ENCODE measurements around the gene SERPINB5. TPM values are rescaled to one million over a fixed set of nuclear protein-coding genes. Genes with fewer than 3 reads are reported as not detected.
A peak's percentile ranks its signal among the peaks of the same experiment; 100 is the strongest.

SERPINB5 gene
- total RNA-seq, 1 experiment from 2014 or later: 0.11 TPM

- peak; percentile 87 for DNase-seq (ENCODE audit: low spot score)
- BruUV-seq (replicated peaks): no TSS peak
- H3K9me3 ChIP-seq (ENCODE audit: low read depth, low read length, poor library complexity, severe bottlenecking): no peaks in the 10 kb centered on the region
- no peak overlapping the region for H3K4me3 ChIP-seq (ENCODE audit: low read depth, low read length, poor library complexity, severe bottlenecking)
- peak overlapping the region; percentile 71 for H3K27ac ChIP-seq (ENCODE audit: low read depth, low read length, poor library complexity, severe bottlenecking)
- TF ChIP-seq CTCF (conservative IDR thresholded peaks at IDR 0.05; ENCODE audit: low read depth, low read length) (peak; percentile 87), EZH2 (IDR thresholded peaks at IDR 0.05; ENCODE audit: borderline replicate concordance, low read depth, low read length, poor library complexity, severe bottlenecking) (no peak)
- H3K27me3 ChIP-seq (replicated peaks; ENCODE audit: insufficient read depth, low read depth, low read length, poor library complexity): no peaks in the 10 kb centered on the region
- peaks cover 19% of the 10 kb centered on the region for H3K4me1 ChIP-seq (ENCODE audit: insufficient read depth, low read length, poor library complexity, severe bottlenecking)
- ChIA-PET POLR2A (ENCODE audit: low non-redundant PET) (no interaction called here), CTCF (interaction anchor here (0.6 to 1.7 kb wide), 7 partner anchors 77 to 853 kb away, joined by 3 to 13 read pairs (median 6); no protein-coding TSS in a partner anchor)
- H3K36me3 ChIP-seq (ENCODE audit: insufficient read depth, low read length, poor library complexity, severe bottlenecking): no peaks in the 10 kb centered on the region
- intact Hi-C loops (cut with micrococcal nuclease; ENCODE audit: unreplicated experiment): loop anchor here (1.0 to 5.0 kb wide), 6 partner anchors 62 to 423 kb away; no protein-coding TSS in a partner anchor
These were observed 37.4 kb upstream of the SERPINB5 start for GRCh38 chr18:63439334-63439733.

- BruUV-seq (replicated peaks): no TSS peak
- POLR2A ChIA-PET (ENCODE audit: low non-redundant PET): no interaction called here
- no peak for DNase-seq (ENCODE audit: low spot score)
These were observed 36.5 kb upstream of the SERPINB5 start for GRCh38 chr18:63440219-63440618.

GRCh38 chr18:63440881-63441280, 35.9 kb upstream of the SERPINB5 start:
- intact Hi-C loops (cut with micrococcal nuclease; ENCODE audit: unreplicated experiment): loop anchor here (5.0 to 10.0 kb wide), 3 partner anchors 64 to 856 kb away; no protein-coding TSS in a partner anchor
- no peak for TF ChIP-seq EZH2 (IDR thresholded peaks at IDR 0.05; ENCODE audit: borderline replicate concordance, low read depth, low read length, poor library complexity, severe bottlenecking)
- TF ChIP-seq CTCF (conservative IDR thresholded peaks at IDR 0.05; ENCODE audit: low read depth, low read length): no peak
- Histone ChIP-seq H3K9me3 (ENCODE audit: low read depth, low read length, poor library complexity, severe bottlenecking) (no peaks in the 10 kb centered on the region), H3K4me3 (ENCODE audit: low read depth, low read length, poor library complexity, severe bottlenecking) (no peak overlapping the region), H3K27ac (ENCODE audit: low read depth, low read length, poor library complexity, severe bottlenecking) (peak overlapping the region; percentile 71), H3K27me3 (replicated peaks; ENCODE audit: insufficient read depth, low read depth, low read length, poor library complexity) (no peaks in the 10 kb centered on the region), H3K4me1 (ENCODE audit: insufficient read depth, low read length, poor library complexity, severe bottlenecking) (peaks cover 29% of the 10 kb centered on the region), H3K36me3 (ENCODE audit: insufficient read depth, low read length, poor library complexity, severe bottlenecking) (no peaks in the 10 kb centered on the region)
- BruUV-seq (replicated peaks): no TSS peak
- POLR2A ChIA-PET (ENCODE audit: low non-redundant PET): interaction anchor here (0.7 kb wide), 1 partner anchor 1278 kb away, joined by 13 read pairs; no protein-coding TSS in a partner anchor
- CTCF ChIA-PET: no interaction called here
- no peak for DNase-seq (ENCODE audit: low spot score)

More at GRCh38 chr18:63440219-63440618, 36.5 kb upstream of the SERPINB5 start:
- no peaks in the 10 kb centered on the region for H3K36me3 ChIP-seq (ENCODE audit: insufficient read depth, low read length, poor library complexity, severe bottlenecking)
- TF ChIP-seq EZH2 (IDR thresholded peaks at IDR 0.05; ENCODE audit: borderline replicate concordance, low read depth, low read length, poor library complexity, severe bottlenecking) (no peak), CTCF (conservative IDR thresholded peaks at IDR 0.05; ENCODE audit: low read depth, low read length) (no peak)
- CTCF ChIA-PET: interaction anchor here (1.1 kb wide), 1 partner anchor 122 kb away, joined by 3 read pairs; no protein-coding TSS in a partner anchor
- no peak overlapping the region for H3K4me3 ChIP-seq (ENCODE audit: low read depth, low read length, poor library complexity, severe bottlenecking)
- no peaks in the 10 kb centered on the region for H3K9me3 ChIP-seq (ENCODE audit: low read depth, low read length, poor library complexity, severe bottlenecking)
- no peaks in the 10 kb centered on the region for H3K27me3 ChIP-seq (replicated peaks; ENCODE audit: insufficient read depth, low read depth, low read length, poor library complexity)
- intact Hi-C loops (cut with micrococcal nuclease; ENCODE audit: unreplicated experiment): loop anchor here (5.0 to 10.0 kb wide), 3 partner anchors 65 to 855 kb away; no protein-coding TSS in a partner anchor
- peak overlapping the region; percentile 71 for H3K27ac ChIP-seq (ENCODE audit: low read depth, low read length, poor library complexity, severe bottlenecking)
- H3K4me1 ChIP-seq (ENCODE audit: insufficient read depth, low read length, poor library complexity, severe bottlenecking): peaks cover 28% of the 10 kb centered on the region
